ENCODE results near the gene MPC2.
"Not testable (repeated sequence)": the region's sequence is repeated elsewhere in the genome, so short reads cannot be mapped to it uniquely, and the experiment has no call there.

The MPC2 gene

GRCh38 chr1:167934426-167935215, 2.3 kb downstream of the MPC2 start:
- no peak for DNase-seq

- DNase-seq: no peak
Observed at GRCh38 chr1:167933788-167934187, 3.1 kb downstream of the MPC2 start.

DNA sequence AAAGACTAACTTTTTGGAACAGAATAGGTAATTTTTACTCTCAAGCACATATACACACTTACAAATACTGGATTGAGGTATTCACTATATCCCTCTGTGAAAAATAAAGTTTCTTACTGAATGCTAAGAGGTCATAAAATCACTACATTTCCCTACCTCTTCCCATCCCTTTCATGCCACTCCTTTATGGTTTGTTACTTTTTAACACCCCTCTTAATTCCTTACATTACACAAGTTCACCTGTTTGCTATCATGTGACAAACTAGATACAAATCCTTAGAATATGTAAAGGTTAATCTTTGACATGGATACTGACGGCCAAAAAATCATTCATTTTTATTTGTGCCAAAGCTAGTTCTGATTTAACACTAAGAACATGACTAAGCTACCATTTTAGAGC, 7.1 kb downstream of the MPC2 start:
- DNase-seq: no peak

- not testable (repeated sequence) for DNase-seq
Observed at GRCh38 chr1:167928919-167929318, 8.0 kb downstream of the MPC2 start.

GRCh38 chr1:167928457-167928852, 8.4 kb downstream of the MPC2 start:
- DNase-seq: no peak

- no peak for DNase-seq
Observed at GRCh38 chr1:167927046-167927754, 9.7 kb downstream of the MPC2 start.

DNA sequence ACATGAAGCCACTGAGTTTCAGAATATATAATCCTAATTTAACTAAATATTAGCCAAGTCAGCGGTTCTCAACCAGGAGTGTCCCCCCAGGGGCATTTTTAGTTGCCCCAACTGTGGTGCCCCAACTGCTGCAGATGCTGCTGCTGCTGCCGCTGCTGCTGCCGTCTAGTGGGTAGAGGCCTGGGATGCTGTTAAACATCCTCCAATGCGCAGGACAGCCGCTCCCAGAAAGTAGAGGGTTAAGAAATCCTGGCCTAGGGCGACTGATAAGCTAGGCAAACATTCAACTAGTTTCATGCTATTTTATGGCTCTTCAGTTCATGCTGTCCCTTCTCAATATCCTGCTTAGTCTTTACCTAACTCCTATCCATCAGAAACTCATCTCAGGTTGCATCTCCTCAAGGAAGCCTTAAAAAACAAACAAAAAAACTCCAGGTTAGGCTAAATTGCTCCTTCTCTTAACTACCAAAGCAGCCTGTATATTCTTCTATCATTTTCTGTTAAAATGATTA, 10.3 kb downstream of the MPC2 start:
- DNase-seq: no peak

DNA sequence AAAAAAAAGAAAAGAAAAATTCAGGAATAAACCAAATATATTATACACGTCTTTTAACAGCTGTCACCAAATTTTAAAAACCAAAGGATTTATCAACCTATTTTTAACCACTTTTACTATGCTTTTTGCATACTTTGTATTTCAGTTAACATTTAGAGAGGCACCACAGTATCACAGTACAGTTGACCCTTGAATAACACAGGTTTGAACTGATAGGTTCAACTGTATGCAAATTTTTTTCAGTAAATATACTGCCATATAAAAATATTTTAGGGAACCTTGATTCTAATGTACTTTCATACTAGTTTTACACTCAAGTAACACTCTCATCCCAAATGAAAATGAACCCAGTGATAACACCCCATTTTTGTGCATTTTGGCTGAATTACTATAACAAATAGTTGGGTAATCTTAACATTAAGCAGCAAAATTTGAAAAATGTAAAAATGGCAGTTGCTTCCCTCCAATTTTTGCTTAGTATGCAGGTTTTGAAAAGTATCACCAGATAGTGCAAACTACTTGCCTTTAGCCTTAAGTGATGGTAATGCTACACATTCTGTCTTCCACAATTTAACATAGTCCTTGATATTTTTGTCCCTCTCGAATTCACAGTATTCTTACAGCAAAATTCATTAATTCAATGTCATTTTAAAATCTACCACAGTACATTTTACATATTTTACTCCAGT, 12.2 kb downstream of the MPC2 start:
- no peak for DNase-seq

GRCh38 chr1:167924102-167924501, 12.8 kb downstream of the MPC2 start:
- no peak for DNase-seq

GRCh38 chr1:167923324-167924056, 13.4 kb downstream of the MPC2 start:
- no peak for DNase-seq

- no peak for DNase-seq
Observed at GRCh38 chr1:167922611-167923074, 14.2 kb downstream of the MPC2 start.

- no peak for DNase-seq
Observed at GRCh38 chr1:167922023-167922422, 14.8 kb downstream of the MPC2 start.

GRCh38 chr1:167916766-167917511, 19.9 kb downstream of the MPC2 start:
- no peak for DNase-seq

GRCh38 chr1:167915569-167915968, 21.3 kb downstream of the MPC2 start:
- DNase-seq: no peak

- no peak for DNase-seq
Observed at GRCh38 chr1:167913895-167914496, 22.9 kb downstream of the MPC2 start, which contains the start of gene ADCY10. Gene ADCY10 (minus strand): TSS chr1:167914134. CDS start chr1:167905140, 8,994 bp downstream.

DNA sequence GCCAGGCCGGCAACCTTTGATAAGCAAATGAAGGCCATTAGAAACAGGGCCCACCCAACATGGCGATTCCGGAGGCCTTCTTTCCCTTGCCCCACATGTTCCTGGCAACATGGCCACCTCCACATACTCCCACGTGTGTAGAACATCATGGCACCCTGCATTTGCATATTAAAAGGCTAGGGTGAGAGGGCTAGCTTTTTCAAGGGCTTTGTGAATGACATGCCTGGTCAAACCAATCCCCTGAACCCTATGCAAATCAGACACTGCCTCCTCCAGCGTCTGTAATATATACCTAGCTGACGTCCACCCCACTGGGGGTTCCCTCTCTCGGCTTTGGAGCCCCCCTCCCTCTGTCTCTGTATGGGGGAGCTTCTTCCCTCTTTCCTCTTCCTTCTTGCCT, 24.6 kb downstream of the MPC2 start:
- no peak for DNase-seq

- DNase-seq: no peak
Observed at GRCh38 chr1:167911413-167911812, 25.5 kb downstream of the MPC2 start.

DNA sequence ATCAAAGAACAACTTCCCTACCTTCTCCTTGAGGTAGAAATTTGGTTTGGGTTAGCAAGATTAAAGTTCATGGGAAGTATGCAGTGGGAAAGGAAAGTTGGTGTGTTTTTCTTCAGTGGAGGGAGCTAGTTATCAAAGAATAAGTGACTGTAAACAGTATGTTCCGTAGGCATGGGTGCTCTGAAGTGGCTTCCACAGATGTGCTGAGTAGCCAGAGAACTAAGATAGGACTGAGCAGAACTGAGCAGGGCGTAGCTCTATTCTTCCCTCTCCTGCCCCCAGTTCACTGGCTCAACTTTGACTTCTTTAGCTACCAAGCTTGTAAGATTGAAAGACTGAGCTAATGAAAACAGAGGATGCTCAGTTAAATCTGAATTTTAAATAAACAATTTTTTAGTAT, 26.3 kb downstream of the MPC2 start:
- no peak for DNase-seq

GRCh38 chr1:167909691-167910180, 27.1 kb downstream of the MPC2 start:
- DNase-seq: no peak

GRCh38 chr1:167905671-167906070, 31.2 kb downstream of the MPC2 start:
- DNase-seq: no peak

DNA sequence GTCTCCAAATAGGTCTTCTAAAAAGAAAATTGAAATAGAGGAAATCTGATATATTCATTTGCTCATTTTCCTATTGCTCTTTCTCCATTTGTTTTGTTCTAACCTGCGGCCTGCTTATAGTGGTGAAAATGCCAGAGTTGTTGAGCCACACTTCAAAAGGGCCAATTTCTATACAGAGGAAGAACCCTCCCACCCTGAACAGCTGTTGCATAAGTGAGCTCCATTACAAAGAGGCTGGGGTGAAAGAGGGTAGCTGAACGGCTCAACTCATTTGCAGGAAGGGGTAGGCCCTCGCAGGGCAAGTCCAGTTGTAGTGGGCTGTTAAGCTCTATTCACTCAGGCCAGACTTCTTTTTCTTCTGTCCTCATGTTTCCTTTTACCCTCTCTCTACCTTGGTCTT, 31.7 kb downstream of the MPC2 start:
- DNase-seq: no peak

All from activated T-cell treated with anti-CD3 and anti-CD28 coated beads for 4 hours (primary cell).